Mesothelial cell of epicardium (in vitro differentiated cells): ENCODE measurements around the gene TBX1. TPM values are rescaled to one million over a fixed set of nuclear protein-coding genes. Genes with fewer than 3 reads are reported as not detected.

ENCODE experiments used
- DNase-seq, 2 experiments: peaks; one replicate each; pipeline ENCODE4 v3.0.0; 2021; ENCODE audit warnings: low spot score in 2 of 2; ENCODE audit not compliant: unreplicated experiment in 2 of 2
- H3K27ac Mint-ChIP-seq: 2 replicates; pipeline ENCODE4 v1.8.0; 2021; ENCODE audit warnings: mixed read lengths
- H3K27me3 Mint-ChIP-seq: 2 replicates; pipeline ENCODE4 v1.8.0; 2021; ENCODE audit warnings: low read depth, mixed read lengths
- H3K36me3 Mint-ChIP-seq: 2 replicates; pipeline ENCODE4 v1.8.0; 2021; ENCODE audit warnings: mixed read lengths
- H3K4me1 Mint-ChIP-seq: 2 replicates; pipeline ENCODE4 v1.8.0; 2021; ENCODE audit warnings: mixed read lengths
- H3K4me3 Mint-ChIP-seq: 2 replicates; pipeline ENCODE4 v1.8.0; 2021; ENCODE audit warnings: mild to moderate bottlenecking, moderate library complexity, mixed read lengths
- H3K9me3 Mint-ChIP-seq: 2 replicates; pipeline ENCODE4 v1.8.0; 2021; ENCODE audit warnings: mixed read lengths
- CTCF ChIP-seq: fragments of 200-600 bp; sonication (generic); IDR thresholded peaks from one replicate; pipeline ENCODE4 v1.5.0; 2021; ENCODE audit warnings: antibody characterized with exemption; ENCODE audit not compliant: unreplicated experiment
- total RNA-seq: library from RNA; stranded (reverse); gene quantifications from 3 replicates; pipeline ENCODE4 v1.2.1, GENCODE V29; 2021

Gene TBX1
- total RNA-seq, 1 donor from 2014 or later, result 0.45 TPM

- Mint-ChIP-seq H3K27ac (no peak overlapping the region), H3K36me3 (peaks cover 7% of the 10 kb centered on the region), H3K4me3 (no peak overlapping the region), H3K4me1 (peaks cover 6% of the 10 kb centered on the region), H3K27me3 (no peaks in the 10 kb centered on the region), H3K9me3 (no peaks in the 10 kb centered on the region)
- no peak for TF ChIP-seq CTCF
- peak in 1 of 2 experiments; percentile 29 for DNase-seq
Observed at GRCh38 chr22:19815823-19816290, 55.3 kb downstream of the TBX1 start.

DNA sequence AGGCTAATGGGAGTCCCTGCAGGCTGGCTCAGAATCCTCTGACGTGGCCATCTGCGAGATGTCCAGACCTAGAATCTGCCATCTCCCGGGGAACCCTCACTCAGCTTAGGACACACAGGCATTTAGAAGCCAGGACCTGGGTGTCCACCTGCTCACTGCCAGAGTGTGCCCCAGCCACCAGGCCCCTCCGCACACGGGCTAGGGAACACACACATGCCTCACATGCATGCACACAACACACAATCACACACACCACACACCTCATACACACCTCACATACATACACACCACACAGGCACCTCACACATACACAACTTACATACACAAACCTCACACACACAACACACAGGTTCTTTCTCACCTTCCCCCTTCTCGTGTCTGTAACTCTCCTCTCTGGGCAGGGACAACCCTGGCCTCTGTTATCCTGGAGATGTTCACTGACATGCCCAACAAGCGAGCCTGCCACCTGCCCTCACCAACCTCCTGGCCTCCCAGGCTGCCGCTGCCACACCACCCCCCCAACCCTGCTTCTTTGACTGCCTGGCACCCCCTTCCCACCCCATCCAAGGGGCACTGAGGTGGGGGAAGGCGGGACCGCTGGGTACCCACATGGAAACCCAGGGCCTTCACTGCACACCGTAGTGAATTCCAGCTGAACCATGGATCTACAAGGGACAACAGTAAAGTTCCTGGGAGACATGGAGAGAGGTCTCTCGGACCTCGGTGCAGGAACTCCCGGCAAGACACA, 56.0 kb downstream of the TBX1 start:
- Mint-ChIP-seq H3K4me3 (no peak overlapping the region), H3K4me1 (peaks cover 1% of the 10 kb centered on the region), H3K36me3 (peaks cover 7% of the 10 kb centered on the region), H3K9me3 (no peaks in the 10 kb centered on the region), H3K27me3 (no peaks in the 10 kb centered on the region), H3K27ac (no peak overlapping the region)
- peak in 1 of 2 experiments; percentile 26 for DNase-seq
- no peak for TF ChIP-seq CTCF

Other genes starting within 250 kb of the TBX1 start
- gene CLDN5, start 236.4 kb upstream of the TBX1 start, total RNA-seq, result not detected in 3 replicates
- gene SEPTIN5, start 46.3 kb upstream of the TBX1 start, total RNA-seq, result 32.2 to 42.1 TPM (median 36.2 TPM) in 3 replicates
- gene GP1BB, start 37.2 kb upstream of the TBX1 start, total RNA-seq, result 1.4 to 5.7 TPM (median 4.4 TPM) in 3 replicates
- gene GNB1L, start 94.1 kb downstream of the TBX1 start, total RNA-seq, result 9.0 to 9.9 TPM (median 9.8 TPM) in 3 replicates
- 32.2 to 35.1 TPM (median 34.3 TPM) in 3 replicates for gene RTL10, start 94.1 kb downstream of the TBX1 start, total RNA-seq
- 87.8 to 93.5 TPM (median 93.5 TPM) in 3 replicates for gene COMT, start 181.0 kb downstream of the TBX1 start, total RNA-seq
- 21.0 to 23.2 TPM (median 22.9 TPM) in 3 replicates for gene TXNRD2, start 181.0 kb downstream of the TBX1 start, total RNA-seq